Panc1 (cell line): ENCODE measurements around the gene PRR30. TPM values are rescaled to one million over a fixed set of nuclear protein-coding genes. Genes with fewer than 3 reads are reported as not detected.

ENCODE experiments used
- ATAC-seq: fragments of 200-7000 bp; cut with Tn5 transposase; 2 replicates; pipeline ENCODE4 v1.9.1; 2020; ENCODE audit warnings: mild to moderate bottlenecking, moderate library complexity
- BruUV-seq: library from RNA; stranded (reverse); fragments of 400-500 nt; replicated peaks from 2 replicates; lab custom pipeline; 2021; lab: Mats Ljungman, UMichigan
- CTCF ChIA-PET: fragments of 300-600 bp; sonication (Branson Sonifier 250); formaldehyde crosslinking; loops from one replicate; lab custom pipeline; 2022; ENCODE audit warnings: antibody characterized with exemption; lab: Charles Lee
- POLR2A ChIA-PET: fragments of 300-600 bp; sonication (Branson Sonifier 250); formaldehyde crosslinking; loops from one replicate; lab custom pipeline; 2022; ENCODE audit warnings: antibody characterized with exemption; lab: Charles Lee
- DNase-seq: peaks from one replicate; pipeline ENCODE4 v3.0.0-alpha.2; 2010; ENCODE audit warnings: low read depth, low spot score
- H3K27ac ChIP-seq: 2 replicates; pipeline ENCODE4 v1.5.1; 2011; ENCODE audit warnings: mild to moderate bottlenecking, low read length, inconsistent platforms
- H3K27me3 ChIP-seq: fragments of 200-500 bp; sonication (Bioruptor generic); 2 replicates; pipeline ENCODE4 v1.6.0; 2014; ENCODE audit warnings: low read length, inconsistent platforms; ENCODE audit not compliant: control insufficient read depth, insufficient read depth
- H3K36me3 ChIP-seq: fragments of 200-500 bp; sonication (Bioruptor generic); 2 replicates; pipeline ENCODE4 v1.5.1; 2014; ENCODE audit warnings: inconsistent platforms, mild to moderate bottlenecking, low read length, moderate library complexity; ENCODE audit not compliant: control insufficient read depth, insufficient read depth
- H3K4me1 ChIP-seq: 2 replicates; pipeline ENCODE4 v1.5.1; 2011; ENCODE audit warnings: inconsistent platforms, mild to moderate bottlenecking, low read length, moderate library complexity; ENCODE audit not compliant: control insufficient read depth, insufficient read depth
- H3K4me3 ChIP-seq, 2 experiments: 2 replicates each; pipeline ENCODE4 v1.5.1; 2011 to 2012; ENCODE audit warnings: low read depth in 2 of 2, low read length in 2 of 2, mild to moderate bottlenecking in 2 of 2, inconsistent platforms in 1 of 2, moderate library complexity in 1 of 2
- H3K9me3 ChIP-seq: fragments of 200-500 bp; sonication (Bioruptor generic); 2 replicates; pipeline ENCODE4 v1.5.1; 2014; ENCODE audit warnings: low read depth, mild to moderate bottlenecking, inconsistent platforms, low read length, moderate library complexity; ENCODE audit not compliant: control insufficient read depth, insufficient read depth
- CTCF ChIP-seq: fragments of 450-650 bp; IDR thresholded peaks from 2 replicates; pipeline ENCODE4 v1.5.1; 2017; ENCODE audit warnings: mild to moderate bottlenecking
- POLR2AphosphoS5 ChIP-seq: IDR thresholded peaks from 2 replicates; pipeline ENCODE4 v1.6.1; 2012; ENCODE audit warnings: mild to moderate bottlenecking, low read depth, low read length, moderate library complexity
- REST ChIP-seq, 2 experiments: IDR thresholded peaks; 2 replicates each; pipeline ENCODE4 v1.6.1; 2011 to 2012; ENCODE audit warnings: low read depth in 2 of 2, control low read depth in 1 of 2, low read length in 1 of 2, mild to moderate bottlenecking in 1 of 2, moderate library complexity in 1 of 2; ENCODE audit not compliant: insufficient read depth in 1 of 2
- SIN3A ChIP-seq: IDR thresholded peaks from 2 replicates; pipeline ENCODE4 v1.6.1; 2012; ENCODE audit warnings: low read depth, mild to moderate bottlenecking, low read length, moderate library complexity, borderline replicate concordance; ENCODE audit not compliant: insufficient read depth
- TCF7L2 ChIP-seq: IDR thresholded peaks from 2 replicates; pipeline ENCODE4 v1.6.1; 2011; ENCODE audit warnings: mild to moderate bottlenecking, low read depth, low read length, inconsistent platforms
- in situ Hi-C: cut with HindIII; loops from 2 replicates; pipeline ENCODE4 v1.10.0; 2016; ENCODE audit warnings: low sequenced_read_pairs, low pct_unique_long_range_greater_than_20kb
- intact Hi-C: fragments of 100-400 bp; cut with micrococcal nuclease; formaldehyde crosslinking; loops from one replicate; pipeline ENCODE4 v1.10.0; 2022; ENCODE audit not compliant: unreplicated experiment
- total RNA-seq: library from RNA; stranded (reverse); gene quantifications from one replicate; pipeline ENCODE4 v1.2.1, GENCODE V29; 2021; ENCODE audit not compliant: unreplicated experiment

The PRR30 gene
- total RNA-seq, 1 experiment from 2014 or later, result not detected

- no peak for ATAC-seq
- Histone ChIP-seq H3K27me3 (no peaks in the 10 kb centered on the region), H3K4me1 (no peaks in the 10 kb centered on the region), H3K36me3 (no peaks in the 10 kb centered on the region), H3K4me3 (no peak overlapping the region), H3K27ac (no peak overlapping the region), H3K9me3 (no peaks in the 10 kb centered on the region)
- DNase-seq, result no peak
- intact Hi-C loops, result no loop called here
- no TSS peak for BruUV-seq
- ChIA-PET CTCF (interaction anchor here (0.5 to 1.1 kb wide), 3 partner anchors 15 to 32 kb away, joined by 3 to 4 read pairs (median 3); no protein-coding TSS in a partner anchor), POLR2A (interaction anchor here (0.6 kb wide), 1 partner anchor 72 kb away, joined by 11 read pairs; no protein-coding TSS in a partner anchor)
- no peak for TF ChIP-seq TCF7L2
- TF ChIP-seq POLR2AphosphoS5, result no peak
- no peak for TF ChIP-seq CTCF
- TF ChIP-seq SIN3A, result no peak
- no peak for TF ChIP-seq REST (IDR thresholded peaks at IDR 0.05; ENCODE audit: insufficient read depth in 1 of 2, low read depth in 2 of 2, low read length in 1 of 2)
- in situ Hi-C loops, result no loop called here
Measured at GRCh38 chr2:27159271-27159670, 20.1 kb upstream of the PRR30 start.

- no peak for DNase-seq
- in situ Hi-C loops, result no loop called here
- TF ChIP-seq REST (IDR thresholded peaks at IDR 0.05; ENCODE audit: insufficient read depth in 1 of 2, low read depth in 2 of 2, low read length in 1 of 2) (no peak), SIN3A (no peak), TCF7L2 (no peak), POLR2AphosphoS5 (no peak), CTCF (no peak)
- H3K4me1 ChIP-seq, result no peaks in the 10 kb centered on the region
- no peak overlapping the region for H3K27ac ChIP-seq
- no TSS peak for BruUV-seq
- H3K27me3 ChIP-seq, result no peaks in the 10 kb centered on the region
- no peak for ATAC-seq
- ChIA-PET CTCF (interaction anchor here (0.7 to 1.0 kb wide), 2 partner anchors 14 to 16 kb away, joined by 3 read pairs; no protein-coding TSS in a partner anchor), POLR2A (interaction anchor here (0.6 to 0.7 kb wide), 2 partner anchors 71 to 201 kb away, joined by 4 to 11 read pairs; no protein-coding TSS in a partner anchor)
- no peak overlapping the region for H3K4me3 ChIP-seq
- H3K9me3 ChIP-seq, result no peaks in the 10 kb centered on the region
- H3K36me3 ChIP-seq, result no peaks in the 10 kb centered on the region
- intact Hi-C loops, result no loop called here
Measured at GRCh38 chr2:27158468-27158867, 19.3 kb upstream of the PRR30 start.
